Transverse colon (tissue), 4 donors: ENCODE results near the gene ATP5PF. TPM values are rescaled to one million over a fixed set of nuclear protein-coding genes. Genes with fewer than 3 reads are reported as not detected.

Experiments
- DNase-seq: peaks from one replicate; pipeline ENCODE4 v3.0.0-alpha.2; 2019
- H3K27ac ChIP-seq, 4 donors: fragments of 200-600 bp; sonication (generic); 2 replicates each; pipeline ENCODE4 v1.5.1; 2016 to 2018; ENCODE audit warnings: inconsistent platforms in 4 of 4
- H3K27me3 ChIP-seq: fragments of 200-600 bp; sonication (generic); 2 replicates; pipeline ENCODE4 v1.5.1; 2017; ENCODE audit warnings: inconsistent platforms
- H3K36me3 ChIP-seq, 4 donors: fragments of 200-600 bp; sonication (generic); 2 replicates each; pipeline ENCODE4 v1.5.1; 2017 to 2019; ENCODE audit warnings: inconsistent platforms in 4 of 4
- H3K4me1 ChIP-seq, 4 donors: fragments of 200-600 bp; sonication (generic); 2 replicates each; pipeline ENCODE4 v1.5.1; 2017 to 2020; ENCODE audit warnings: inconsistent platforms in 4 of 4
- H3K4me3 ChIP-seq, 4 donors: fragments of 200-600 bp; sonication (generic); 1 replicate in 1 of 4; 2 replicates in 3 of 4; pipeline versions ENCODE4 v1.5.1 to v1.6.1; 2017 to 2019; ENCODE audit warnings: inconsistent platforms in 4 of 4
- H3K9me3 ChIP-seq, 2 donors: fragments of 200-600 bp; sonication (generic); 2 replicates each; pipeline ENCODE4 v1.5.1; 2017 to 2019; ENCODE audit warnings: inconsistent platforms in 2 of 2
- EP300 ChIP-seq: sonication (generic); formaldehyde crosslinking; IDR thresholded peaks from one replicate; pipeline ENCODE4 v1.6.1; 2017; ENCODE audit warnings: antibody characterized with exemption, low read depth
- POLR2A ChIP-seq: fragments of 450-650 bp; IDR thresholded peaks from one replicate; pipeline ENCODE4 v1.6.1; 2016; ENCODE audit warnings: antibody characterized with exemption, mild to moderate bottlenecking, moderate library complexity
- POLR2AphosphoS5 ChIP-seq, 3 donors: sonication (generic); formaldehyde crosslinking; IDR thresholded peaks; one replicate each; pipeline ENCODE4 v1.6.1; 2016; ENCODE audit warnings: antibody characterized with exemption in 3 of 3
- WGBS, 2 donors: methylation state at CpG; one replicate each; pipeline ENCODE4 v1.1.5; 2018; ENCODE audit warnings: low coverage in 1 of 2; 5-methylcytosine and 5-hydroxymethylcytosine counted together
- in situ Hi-C, 4 donors: fragments of 200-750 bp; cut with MboI; loops; one replicate each; pipeline versions ENCODE4 v1.15.0 to v1.15.1; 2017; ENCODE audit warnings: low sequenced_read_pairs in 3 of 4, low pct_ligation_motif_present in 1 of 4, low pct_unique_long_range_greater_than_20kb in 1 of 4
- intact Hi-C: fragments of 100-400 bp; cut with DNase I; formaldehyde crosslinking; loops from one replicate; pipeline ENCODE4 v1.15.1; 2023; ENCODE audit warnings: low total_unique reads
- total RNA-seq, 4 donors: library from RNA; depleted of rRNA; stranded (reverse); fragments of >200 nt; gene quantifications; one replicate each; pipeline ENCODE4 v1.1.0, GENCODE V29; 2016
- TF ChIP-seq, protein P1 (sequence below), 5 experiments: fragments of 200-600 bp in 3 of 5; fragments of 450-650 bp in 2 of 5; sonication (generic) in 3 of 5; IDR thresholded peaks; 1 replicate in 2 of 5; 2 replicates in 3 of 5; pipeline ENCODE4 v1.5.1; 2016 to 2017; ENCODE audit warnings: antibody characterized with exemption in 5 of 5, inconsistent platforms in 3 of 5, mild to moderate bottlenecking in 2 of 5, moderate library complexity in 1 of 5

The ATP5PF gene
- total RNA-seq, 4 donors from 2014 or later = 56.9 to 147 (median 78.4) TPM

DNA sequence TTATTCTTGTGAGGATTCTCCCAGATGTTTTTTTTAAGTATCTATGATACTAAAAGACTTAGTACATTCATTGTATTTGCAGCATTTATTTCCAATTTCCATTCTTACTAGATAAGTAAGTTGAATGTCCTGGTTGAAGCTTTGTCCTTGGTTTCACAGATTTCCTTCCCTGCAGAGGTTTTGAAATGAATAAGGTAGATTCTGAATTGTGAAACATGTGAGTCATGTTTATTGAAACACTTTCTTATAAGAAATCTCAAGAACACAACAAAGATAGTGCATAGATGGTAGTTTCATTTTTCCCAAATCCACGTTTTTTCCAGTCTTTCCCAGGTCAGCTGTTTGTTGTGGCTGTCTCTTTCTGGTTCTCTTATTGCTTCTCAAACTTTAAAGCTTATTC lies 24.9 kb upstream of the ATP5PF start:
- Histone ChIP-seq H3K36me3 (peaks cover 0 to 53% (median 25%) of the 10 kb centered on the region in 4 donors), H3K27ac (no peak overlapping the region), H3K27me3 (no peaks in the 10 kb centered on the region), H3K4me3 (no peak overlapping the region), H3K9me3 (no peaks in the 10 kb centered on the region), H3K4me1 (no peaks in the 10 kb centered on the region)
- intact Hi-C loops = no loop called here
- no peak for DNase-seq
- no peak for TF ChIP-seq EP300
- TF ChIP-seq, protein P1, sequence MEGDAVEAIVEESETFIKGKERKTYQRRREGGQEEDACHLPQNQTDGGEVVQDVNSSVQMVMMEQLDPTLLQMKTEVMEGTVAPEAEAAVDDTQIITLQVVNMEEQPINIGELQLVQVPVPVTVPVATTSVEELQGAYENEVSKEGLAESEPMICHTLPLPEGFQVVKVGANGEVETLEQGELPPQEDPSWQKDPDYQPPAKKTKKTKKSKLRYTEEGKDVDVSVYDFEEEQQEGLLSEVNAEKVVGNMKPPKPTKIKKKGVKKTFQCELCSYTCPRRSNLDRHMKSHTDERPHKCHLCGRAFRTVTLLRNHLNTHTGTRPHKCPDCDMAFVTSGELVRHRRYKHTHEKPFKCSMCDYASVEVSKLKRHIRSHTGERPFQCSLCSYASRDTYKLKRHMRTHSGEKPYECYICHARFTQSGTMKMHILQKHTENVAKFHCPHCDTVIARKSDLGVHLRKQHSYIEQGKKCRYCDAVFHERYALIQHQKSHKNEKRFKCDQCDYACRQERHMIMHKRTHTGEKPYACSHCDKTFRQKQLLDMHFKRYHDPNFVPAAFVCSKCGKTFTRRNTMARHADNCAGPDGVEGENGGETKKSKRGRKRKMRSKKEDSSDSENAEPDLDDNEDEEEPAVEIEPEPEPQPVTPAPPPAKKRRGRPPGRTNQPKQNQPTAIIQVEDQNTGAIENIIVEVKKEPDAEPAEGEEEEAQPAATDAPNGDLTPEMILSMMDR (IDR thresholded peaks at IDR 0.05) = no peak
- no peak for TF ChIP-seq POLR2A
- no peak for TF ChIP-seq POLR2AphosphoS5 (IDR thresholded peaks at IDR 0.05)
- in situ Hi-C loops = no loop called here
- 66 to 73% methylated on average over 1 of the region's 1 CpG for WGBS, 2 donors

DNA sequence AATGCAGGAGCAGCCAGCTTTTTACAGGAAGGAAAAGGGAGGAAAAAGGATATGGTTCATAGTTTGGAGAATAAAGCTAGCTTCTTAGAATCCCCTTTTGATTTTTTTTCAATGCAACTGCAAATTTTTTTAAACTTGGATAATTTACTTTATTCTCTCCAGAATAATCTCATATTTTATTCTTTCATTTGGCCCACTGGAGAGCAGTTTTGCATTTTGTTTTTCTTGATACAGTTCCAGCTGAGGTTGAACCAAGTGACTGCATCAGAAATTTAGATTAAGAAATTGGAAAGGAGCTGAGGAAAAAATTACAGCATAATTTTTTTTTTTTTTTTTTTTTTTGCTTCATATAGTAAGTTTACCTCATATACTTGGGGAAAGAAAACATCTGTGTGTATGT lies 22.8 kb upstream of the ATP5PF start:
- H3K27ac ChIP-seq = no peak overlapping the region
- H3K4me3 ChIP-seq = no peak overlapping the region
- peaks cover 0 to 44% (median 21%) of the 10 kb centered on the region in 4 donors for H3K36me3 ChIP-seq
- no peaks in the 10 kb centered on the region for H3K9me3 ChIP-seq
- intact Hi-C loops = no loop called here
- H3K4me1 ChIP-seq = no peaks in the 10 kb centered on the region
- TF ChIP-seq EP300 = no peak
- TF ChIP-seq, protein P1 (IDR thresholded peaks at IDR 0.05) = no peak
- no peak for TF ChIP-seq POLR2A
- TF ChIP-seq POLR2AphosphoS5 (IDR thresholded peaks at IDR 0.05) = no peak
- H3K27me3 ChIP-seq = no peaks in the 10 kb centered on the region
- DNase-seq = no peak
- in situ Hi-C loops = no loop called here

GRCh38 chr21:25756190-25756932 lies 21.7 kb upstream of the ATP5PF start:
- WGBS, 2 donors = 83% methylated on average over 5 to 6 of the region's 6 CpGs
- H3K4me1 ChIP-seq = no peaks in the 10 kb centered on the region
- H3K36me3 ChIP-seq = peaks cover 0 to 44% (median 21%) of the 10 kb centered on the region in 4 donors
- H3K9me3 ChIP-seq = no peaks in the 10 kb centered on the region
- intact Hi-C loops (no loop called here), in situ Hi-C loops (no loop called here)
- DNase-seq = no peak
- TF ChIP-seq POLR2A (no peak), EP300 (no peak), POLR2AphosphoS5 (IDR thresholded peaks at IDR 0.05) (no peak)
- TF ChIP-seq, protein P1 (IDR thresholded peaks at IDR 0.05) = no peak
- no peak overlapping the region for H3K4me3 ChIP-seq
- no peaks in the 10 kb centered on the region for H3K27me3 ChIP-seq
- no peak overlapping the region for H3K27ac ChIP-seq

DNA sequence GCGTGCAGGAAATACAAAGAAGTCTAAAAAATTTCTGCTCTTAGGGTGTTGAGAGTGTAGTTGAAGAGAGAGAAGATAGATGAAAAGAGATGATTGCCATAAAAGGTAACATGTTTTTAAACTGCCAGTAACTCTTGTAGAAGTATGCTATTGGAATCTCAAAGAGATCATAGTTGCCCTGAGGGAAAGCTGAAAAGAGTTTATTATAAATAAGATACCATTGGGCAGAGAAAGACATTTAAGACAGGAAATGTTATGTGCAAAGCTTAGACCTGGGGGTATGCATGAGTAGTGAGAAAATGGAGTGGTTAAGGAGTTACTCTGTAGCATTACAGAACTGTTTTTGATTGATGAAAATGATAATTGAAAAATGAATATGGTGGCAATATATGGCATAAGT lies 17.7 kb upstream of the ATP5PF start:
- in situ Hi-C loops (no loop called here), intact Hi-C loops (no loop called here)
- H3K36me3 ChIP-seq = peaks cover 0 to 20% (median 9%) of the 10 kb centered on the region in 4 donors
- no peaks in the 10 kb centered on the region for H3K27me3 ChIP-seq
- H3K27ac ChIP-seq = no peak overlapping the region
- TF ChIP-seq, protein P1 (IDR thresholded peaks at IDR 0.05) = no peak
- TF ChIP-seq POLR2AphosphoS5 (IDR thresholded peaks at IDR 0.05) (no peak), POLR2A (no peak)
- no peaks in the 10 kb centered on the region for H3K9me3 ChIP-seq
- WGBS, 2 donors = 67 to 93% methylated on average over 1 of the region's 1 CpG
- H3K4me1 ChIP-seq = no peaks in the 10 kb centered on the region
- no peak overlapping the region for H3K4me3 ChIP-seq
- DNase-seq = no peak
